GM19099 (cell line): ENCODE data around the gene KLK6.

ENCODE experiments used
- POLR2A ChIP-seq: IDR thresholded peaks from 3 replicates; pipeline ENCODE4 v1.6.1; 2011; ENCODE audit warnings: low read depth; ENCODE audit not compliant: insufficient read length; ENCODE audit errors: extremely low read depth

The KLK6 gene

DNA sequence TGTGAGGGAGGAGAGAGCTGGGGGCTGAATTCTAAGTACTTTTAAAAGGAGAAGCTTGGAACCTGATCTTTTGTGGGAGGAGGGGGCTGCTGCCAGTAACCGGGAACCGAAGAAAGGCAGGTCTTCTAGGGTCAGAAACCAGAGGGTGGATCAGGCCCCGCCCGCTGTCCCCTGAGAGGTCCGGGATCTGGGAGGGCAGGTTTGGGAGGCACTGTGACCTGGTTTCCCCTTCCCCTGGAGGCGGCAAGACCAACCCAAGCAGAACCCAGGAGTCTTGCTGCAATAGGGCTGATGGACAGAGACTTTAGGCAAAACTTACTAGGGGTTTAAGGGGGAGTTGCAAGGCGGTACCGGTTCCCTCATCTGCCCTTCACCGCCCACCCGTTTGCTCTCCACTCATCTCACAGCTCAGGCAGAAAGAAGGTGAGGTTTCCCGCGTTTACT lies 32.7 kb upstream of the KLK6 start:
- no peak for TF ChIP-seq POLR2A

DNA sequence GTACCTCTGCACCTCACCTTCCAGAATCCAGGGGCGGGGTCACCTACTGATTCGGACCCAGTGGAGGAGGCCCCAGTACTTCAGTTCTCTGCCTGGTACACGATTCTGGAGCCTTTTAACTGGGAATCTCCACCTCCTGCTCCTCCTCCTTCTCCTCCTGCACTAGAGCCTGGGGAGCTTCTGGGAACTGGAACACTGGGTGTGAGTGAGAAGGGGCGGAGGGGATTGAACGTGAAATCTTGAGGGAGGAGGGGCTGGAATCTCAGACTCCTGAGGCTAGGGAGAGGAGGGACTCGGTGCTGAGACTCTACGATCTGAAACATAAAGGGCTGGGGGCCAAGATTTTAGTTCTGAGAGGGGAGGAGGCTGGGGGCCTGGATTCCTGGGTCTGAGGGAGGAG lies 32.1 kb upstream of the KLK6 start, which contains the start of gene KLK8:
KLK8 (minus strand) TSS at position 90 of the 400 bp plus-strand sequence. CDS start 437 bp downstream, outside the sequence.
- TF ChIP-seq POLR2A = no peak

DNA sequence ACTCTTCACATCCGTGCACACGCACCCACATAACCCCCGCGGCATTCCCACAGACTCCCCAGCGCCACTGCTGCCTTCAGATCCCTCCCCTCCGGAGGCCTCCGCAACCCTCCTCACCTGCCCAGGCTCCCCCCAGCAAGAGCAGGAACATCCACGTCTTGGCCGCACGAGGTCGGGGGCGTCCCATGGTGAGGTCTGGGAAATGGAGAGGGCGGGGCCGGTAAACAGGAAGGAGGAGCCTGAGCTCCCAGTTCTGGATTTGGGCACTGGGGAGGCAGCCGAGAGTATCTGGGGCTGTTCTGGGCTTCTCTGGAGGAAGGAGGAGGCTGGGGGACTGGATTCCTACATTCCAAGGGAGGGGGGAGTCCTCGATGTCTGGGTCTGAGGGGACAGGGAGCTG lies 31.6 kb upstream of the KLK6 start:
- no peak for TF ChIP-seq POLR2A

DNA sequence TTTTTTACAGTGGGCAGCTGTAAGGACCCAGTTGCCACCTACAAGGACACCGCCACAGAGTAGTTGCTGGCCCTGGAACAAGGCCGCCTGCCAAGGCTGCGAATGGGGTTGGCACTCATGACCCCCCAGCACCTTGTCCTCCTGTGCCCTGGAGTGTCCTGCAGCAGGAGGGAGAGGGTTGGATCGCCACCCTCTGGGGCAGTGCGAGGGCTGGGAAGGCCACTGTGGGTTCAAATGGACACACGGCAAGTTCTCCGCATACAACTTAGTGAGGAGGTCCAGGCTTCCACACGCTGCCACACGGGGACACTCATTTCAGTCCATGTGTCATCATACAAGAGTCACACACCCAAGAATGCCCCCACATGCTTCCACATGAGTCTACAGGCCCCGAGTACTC lies 31.0 kb upstream of the KLK6 start:
- TF ChIP-seq POLR2A = no peak

DNA sequence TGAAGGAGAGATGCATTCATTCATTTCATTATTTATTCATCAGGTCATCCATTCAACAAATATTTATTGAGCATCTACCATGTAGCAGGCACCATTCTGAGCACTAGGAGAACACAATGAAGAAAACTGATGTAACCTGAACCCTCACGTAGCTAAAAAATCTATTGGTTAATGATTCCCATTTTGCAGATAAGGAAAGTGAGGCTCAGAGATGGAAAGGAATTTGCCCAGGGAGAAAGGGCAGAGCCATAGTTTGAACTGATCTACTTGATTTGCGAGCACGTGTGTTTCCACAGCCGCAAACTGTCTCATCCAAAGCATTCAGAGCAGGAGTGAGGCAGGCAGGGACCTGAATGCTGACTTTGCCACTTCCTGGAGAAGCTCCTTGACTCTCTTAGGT lies 29.3 kb upstream of the KLK6 start:
- TF ChIP-seq POLR2A = no peak

DNA sequence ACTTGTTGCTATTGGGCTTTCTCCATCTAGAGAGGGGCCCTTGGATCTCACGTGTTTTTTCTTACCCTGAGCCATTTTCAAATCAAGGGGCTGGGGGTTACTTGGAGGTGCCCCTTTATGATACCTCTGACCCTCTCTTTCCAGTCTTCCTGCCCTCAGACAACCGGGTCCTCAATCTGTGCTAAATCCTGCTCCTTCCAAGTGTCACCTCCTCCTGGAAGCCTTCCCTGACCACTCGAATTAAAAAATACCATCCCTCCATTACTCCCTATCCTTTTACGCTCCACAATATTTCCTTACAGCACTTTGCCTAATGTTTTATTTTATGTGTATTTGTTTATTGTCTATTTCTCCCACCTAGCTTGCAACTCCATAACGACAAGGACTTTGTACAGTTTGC lies 28.7 kb upstream of the KLK6 start:
- TF ChIP-seq POLR2A = no peak

DNA sequence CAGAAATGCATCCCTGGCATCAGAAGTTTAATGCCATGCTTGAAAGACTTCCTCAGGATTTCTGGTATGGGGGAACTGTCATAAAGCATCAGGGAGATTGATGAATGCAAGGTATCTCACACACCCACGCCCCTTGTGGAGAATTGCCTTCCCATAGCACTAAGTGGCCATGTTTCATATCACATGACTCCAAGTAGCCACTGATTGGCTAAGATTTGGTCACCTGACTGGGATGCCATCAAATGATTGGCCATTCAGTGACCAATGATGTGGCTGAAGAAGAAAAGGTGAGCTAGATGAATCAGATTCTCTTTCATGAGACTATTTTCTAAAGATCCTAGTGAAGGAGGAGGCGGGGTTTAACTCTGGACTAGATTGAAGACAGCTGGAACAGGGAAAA lies 24.7 kb upstream of the KLK6 start:
- TF ChIP-seq POLR2A = no peak

DNA sequence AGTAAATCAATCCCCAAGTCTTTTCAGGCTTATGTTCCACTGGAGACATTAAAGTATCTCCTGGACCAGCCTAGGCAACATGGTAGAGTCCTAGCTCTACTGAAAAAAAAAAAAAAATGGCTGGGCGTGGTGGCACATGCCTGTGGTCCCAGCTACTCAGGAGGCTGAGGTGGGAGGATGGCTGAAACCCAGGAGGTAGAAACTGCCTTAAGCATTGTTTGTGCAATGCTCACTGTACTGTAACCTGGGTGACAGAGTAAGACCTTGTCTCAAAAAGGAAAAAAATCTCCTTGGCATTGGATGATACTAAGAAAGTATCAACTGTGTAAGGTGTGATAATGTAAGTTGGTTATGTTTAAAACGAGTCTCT lies 23.3 kb upstream of the KLK6 start:
- no peak for TF ChIP-seq POLR2A

DNA sequence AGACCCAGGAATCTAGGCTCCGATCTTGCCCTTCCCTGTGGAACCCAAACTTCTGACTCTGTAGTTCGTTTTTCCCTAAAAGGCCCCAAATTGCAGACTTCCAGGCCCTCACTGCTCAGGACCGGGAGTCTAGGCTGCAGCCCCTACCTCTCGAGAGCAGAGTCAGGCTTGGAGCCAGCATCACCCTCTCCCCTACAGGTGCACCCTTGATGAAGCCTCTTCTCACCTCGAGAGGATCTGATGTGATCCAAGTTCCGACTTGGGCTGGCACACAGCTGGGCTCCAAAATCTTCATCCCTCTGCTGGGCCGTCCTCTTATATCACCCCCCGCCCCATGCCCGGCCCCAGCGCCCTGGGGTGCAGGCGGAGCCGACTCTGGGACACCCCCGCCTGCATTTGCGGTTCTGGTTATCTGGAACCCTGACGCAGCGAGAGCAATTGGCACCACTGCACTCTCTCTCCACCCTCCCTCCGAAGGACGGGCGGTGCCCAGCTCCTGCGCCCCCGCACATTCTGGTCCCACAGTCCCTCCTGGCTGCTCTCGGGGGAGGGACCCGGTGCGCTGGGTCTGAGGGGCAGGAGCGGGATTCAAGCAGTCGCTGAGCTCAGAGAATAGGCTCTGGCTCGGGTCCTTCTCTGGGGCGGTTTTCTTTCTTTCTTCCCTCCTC lies 14.4 kb upstream of the KLK6 start, which contains the start of gene KLK7:
KLK7 (minus strand) TSS at position 293 of the 668 bp plus-strand sequence. CDS start 1,518 bp downstream, outside the sequence.
- no peak for TF ChIP-seq POLR2A

DNA sequence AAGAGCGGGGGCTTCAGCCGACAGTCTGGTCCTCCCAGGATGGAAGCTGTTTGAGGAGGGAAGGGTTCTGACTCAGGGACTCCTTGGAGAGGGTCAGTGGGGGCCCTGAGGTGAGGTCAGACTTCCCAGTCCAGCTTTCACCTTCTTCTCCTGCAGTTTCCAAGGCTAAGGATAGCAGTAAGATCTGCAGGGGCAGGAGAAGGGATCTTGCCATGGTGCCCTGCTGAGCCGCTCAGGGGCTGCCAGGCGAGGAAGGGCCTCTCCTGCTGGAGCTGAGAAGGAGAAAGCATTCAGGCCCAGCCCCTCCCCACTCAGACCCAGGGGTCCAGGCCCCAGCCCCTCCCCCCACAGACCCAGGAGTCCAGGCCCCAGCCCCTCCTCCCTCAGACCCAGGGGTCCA lies 12.8 kb upstream of the KLK6 start:
- no peak for TF ChIP-seq POLR2A

DNA sequence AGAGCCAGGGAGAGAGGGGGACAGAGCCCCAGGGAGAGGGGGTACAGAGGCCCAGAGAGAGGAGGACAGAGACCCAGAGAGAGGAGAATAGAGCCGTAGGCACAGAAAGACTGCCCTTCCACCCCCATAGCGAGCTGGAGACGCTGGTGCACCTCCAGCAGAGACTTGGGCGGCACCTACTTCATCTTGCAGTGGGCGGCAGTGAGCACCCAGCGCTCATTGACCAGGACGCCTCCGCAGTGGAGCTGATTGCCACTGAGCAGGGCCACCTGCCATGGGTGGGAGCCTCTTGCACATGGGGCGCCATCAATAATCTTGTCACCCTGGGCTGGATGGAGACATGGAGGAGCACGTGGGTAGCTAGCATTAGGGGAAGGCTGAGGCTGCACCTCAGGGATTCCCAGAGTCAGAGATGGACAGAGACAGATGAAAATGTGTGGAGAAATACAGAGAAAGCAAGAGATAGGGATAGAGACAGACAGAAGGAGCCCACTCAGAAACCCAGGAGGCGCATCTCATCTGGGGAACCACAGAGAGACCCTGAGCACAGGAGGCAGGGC lies 12.3 kb upstream of the KLK6 start:
- TF ChIP-seq POLR2A = no peak

DNA sequence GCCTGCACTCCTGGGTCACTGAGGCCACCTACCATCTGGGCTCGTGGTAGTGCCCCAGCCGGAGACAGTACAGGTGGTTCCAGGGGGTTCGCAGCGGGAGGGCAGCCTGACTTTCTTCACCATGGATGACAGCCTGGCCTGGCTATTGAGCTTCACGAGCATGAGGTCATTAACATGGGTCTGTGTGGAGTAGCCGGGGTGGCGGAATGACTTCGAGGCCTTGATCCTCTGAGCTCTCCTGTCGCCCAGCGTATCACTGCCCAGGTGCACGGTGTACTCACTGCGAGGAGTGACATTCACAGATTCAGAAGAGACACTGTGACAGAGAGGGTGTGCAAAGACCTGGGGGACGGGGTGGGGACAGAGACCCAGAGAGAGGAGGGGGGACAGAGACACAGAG lies 10.8 kb upstream of the KLK6 start:
- no peak for TF ChIP-seq POLR2A

DNA sequence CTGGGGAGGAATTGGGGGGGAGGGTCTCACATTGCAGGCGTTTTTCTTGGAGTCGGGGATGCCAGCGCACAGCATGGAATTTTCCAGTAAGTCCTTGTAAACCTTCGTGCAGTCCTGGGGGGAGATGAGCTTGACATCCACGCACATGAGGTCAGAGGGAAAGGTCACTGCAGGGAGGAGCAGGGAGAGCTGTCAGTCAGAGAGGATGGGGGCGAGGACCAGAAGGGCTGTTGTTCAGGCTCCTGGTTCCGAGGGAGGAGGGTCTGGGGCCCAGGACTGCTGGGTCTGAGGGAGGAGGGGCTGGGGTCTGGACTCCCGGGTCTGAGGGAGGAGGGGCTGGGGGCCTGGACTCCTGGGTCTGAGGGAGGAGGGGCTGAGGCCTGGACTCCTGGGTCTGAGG lies 10.4 kb upstream of the KLK6 start:
- TF ChIP-seq POLR2A = no peak

DNA sequence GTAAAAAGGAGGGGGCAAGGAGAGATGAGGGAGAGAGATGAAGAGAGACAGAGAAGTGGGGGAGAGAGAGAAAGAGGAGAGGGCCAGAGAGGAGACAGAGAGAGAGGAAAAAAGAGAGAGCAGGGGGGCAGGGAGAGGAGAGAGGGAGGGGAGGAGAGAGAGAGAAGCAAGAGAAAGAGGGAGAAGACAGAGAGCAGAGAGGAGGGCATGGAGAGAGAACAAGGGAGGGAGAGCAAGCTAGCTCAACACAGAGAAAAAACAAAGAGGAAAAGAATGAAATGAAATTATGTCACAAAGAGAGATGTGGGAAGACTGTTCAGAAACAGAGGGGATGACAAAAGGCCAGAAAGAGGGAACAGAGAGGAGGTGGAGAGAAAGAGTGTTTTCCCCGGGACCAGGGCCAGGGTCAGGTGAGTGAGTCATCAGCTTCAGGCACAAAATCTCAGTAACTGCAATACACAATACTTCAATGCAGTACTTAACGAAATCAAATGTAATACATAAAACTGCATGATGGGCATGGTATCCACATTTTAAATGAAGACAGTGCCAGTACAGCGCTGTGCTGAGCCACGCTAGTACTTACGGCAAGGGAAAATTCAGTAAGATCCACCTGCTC lies 9.5 kb upstream of the KLK6 start:
- TF ChIP-seq POLR2A = no peak

DNA sequence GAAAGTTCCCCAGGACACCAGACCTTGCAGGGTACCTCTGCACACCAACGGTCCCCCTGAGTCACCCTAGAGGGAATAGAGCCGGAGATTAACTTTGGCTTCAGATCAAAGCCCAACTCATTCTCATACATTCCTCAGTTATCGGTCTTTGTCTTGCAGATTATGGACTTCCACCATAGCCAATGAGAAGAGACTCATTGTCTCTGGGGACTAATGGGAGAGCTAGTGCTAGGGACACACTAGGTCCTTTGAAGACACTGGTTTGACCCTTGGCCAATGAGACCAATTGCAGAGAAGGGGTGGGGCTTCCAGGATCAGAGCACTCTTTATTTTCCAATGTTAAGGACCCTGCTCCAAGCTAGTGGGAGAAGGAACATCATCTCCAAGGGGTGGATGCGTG lies 8.2 kb upstream of the KLK6 start:
- TF ChIP-seq POLR2A = no peak

DNA sequence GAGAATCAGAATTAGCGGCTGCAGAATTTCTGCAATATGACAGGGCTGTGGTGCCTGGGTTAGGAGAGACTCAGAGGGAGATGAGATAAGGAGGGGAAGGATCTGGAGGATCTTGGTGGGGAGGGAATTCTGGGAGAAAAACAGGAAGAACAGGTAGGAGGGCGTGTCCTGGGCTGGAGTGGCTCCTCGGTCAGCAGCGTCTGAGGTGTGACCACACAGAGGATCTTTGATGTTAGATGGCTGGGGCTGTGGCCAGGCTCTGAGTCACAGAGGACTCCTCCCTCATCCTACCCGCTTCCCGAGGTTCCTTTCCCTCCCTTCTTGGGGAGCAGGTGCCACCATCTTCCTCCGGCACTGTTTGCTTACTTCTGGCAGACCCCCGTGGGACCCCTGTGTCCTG lies 6.4 kb upstream of the KLK6 start:
- TF ChIP-seq POLR2A = no peak
